Ovary (tissue), 3 donors: ENCODE data around the gene NR4A1.

Experiments
- CTCF ChIP-seq, 3 donors: fragments of 450-650 bp in 2 of 3; fragments of 200-600 bp in 1 of 3; IDR thresholded peaks; one replicate each; pipeline versions ENCODE4 v1.5.1 to v1.8.0; 2016 to 2022; ENCODE audit warnings: antibody characterized with exemption in 3 of 3, mild to moderate bottlenecking in 1 of 3
- EP300 ChIP-seq: sonication (generic); formaldehyde crosslinking; IDR thresholded peaks from one replicate; pipeline ENCODE4 v1.6.1; 2017; ENCODE audit warnings: antibody characterized with exemption
- donor health status: DM: no; HTN: no; CAD: no.

DNA sequence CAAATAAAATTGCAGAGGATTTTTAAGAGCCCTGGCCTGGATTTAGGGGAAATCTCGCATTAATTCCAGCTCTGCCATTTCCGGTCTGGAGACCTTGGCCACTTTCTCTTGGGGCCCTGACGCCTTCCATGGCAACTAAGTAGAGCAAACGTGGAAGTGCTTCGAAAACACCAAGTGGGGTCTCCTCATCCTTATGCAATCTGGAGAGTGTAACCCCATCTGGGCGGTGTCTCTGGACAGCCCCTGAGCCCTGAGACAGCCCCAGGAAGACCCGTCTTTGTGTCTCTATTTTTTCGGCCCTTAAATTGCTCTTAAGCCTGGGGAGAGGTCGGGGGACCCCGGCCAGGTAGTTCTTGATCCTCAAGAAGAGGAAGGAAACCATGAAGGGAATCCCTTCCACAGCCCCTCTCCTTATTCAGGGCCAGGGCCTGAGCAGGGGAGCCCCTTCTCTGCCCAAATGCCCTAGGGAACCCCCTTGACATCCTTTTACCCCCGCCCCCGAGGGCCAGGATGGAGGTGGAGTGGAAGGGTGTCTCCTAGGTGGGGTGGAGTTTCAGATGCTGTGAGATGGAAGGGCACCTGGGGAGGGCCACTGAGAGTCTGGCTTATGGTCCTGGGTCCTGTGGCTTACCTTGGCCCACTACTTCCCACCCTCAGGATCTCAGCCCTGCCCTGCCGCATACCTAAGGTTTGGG lies 17.6 kb upstream of the NR4A1 start:
- no peak for TF ChIP-seq CTCF (IDR thresholded peaks at IDR 0.05)
- TF ChIP-seq EP300: no peak
